H1 (cell line): ENCODE results near the gene ADCY2. TPM values are rescaled to one million over a fixed set of nuclear protein-coding genes. Genes with fewer than 3 reads are reported as not detected.

ENCODE experiments used
- CTCF ChIA-PET: fragments of 300-600 bp; sonication (Branson Sonifier 250); formaldehyde crosslinking; loops from one replicate; lab custom pipeline; 2021; ENCODE audit not compliant: partially characterized antibody; lab: Charles Lee
- POLR2A ChIA-PET: fragments of 300-600 bp; sonication (Branson Sonifier 250); formaldehyde crosslinking; loops from one replicate; lab custom pipeline; 2021; ENCODE audit warnings: inconsistent platforms; ENCODE audit not compliant: partially characterized antibody; lab: Charles Lee
- DNase-seq, 2 experiments: peaks; one replicate each; pipeline versions ENCODE4 v3.0.0 to v3.0.0-alpha.2; 2010 to 2022; ENCODE audit warnings: low spot score in 2 of 2, low read depth in 1 of 2, mixed read lengths in 1 of 2
- FAIRE-seq: peaks from 2 replicates; lab custom pipeline; 2011; peaks lifted over from hg19 to GRCh38; lab: Jason Lieb, UNC
- H2AFZ ChIP-seq: 2 replicates; pipeline ENCODE4 v1.8.1; 2012; ENCODE audit warnings: low read length, inconsistent platforms
- H2AK5ac ChIP-seq: 2 replicates; pipeline ENCODE4 v1.6.1; 2013; ENCODE audit warnings: low read depth, low read length
- H2BK120ac ChIP-seq: replicated peaks from 2 replicates; pipeline ENCODE3; 2013; ENCODE audit warnings: low read depth, low read length, inconsistent platforms
- H2BK12ac ChIP-seq: 2 replicates; pipeline ENCODE4 v1.6.1; 2013; ENCODE audit warnings: low read depth, low read length
- H2BK15ac ChIP-seq: 2 replicates; pipeline ENCODE4 v1.6.1; 2013; ENCODE audit warnings: low read length
- H2BK20ac ChIP-seq: 2 replicates; pipeline ENCODE4 v1.6.1; 2013; ENCODE audit warnings: low read length
- H2BK5ac ChIP-seq: 2 replicates; pipeline ENCODE4 v1.6.1; 2013; ENCODE audit warnings: low read depth, low read length
- H3K14ac ChIP-seq: 2 replicates; pipeline ENCODE4 v1.6.1; 2013; ENCODE audit warnings: inconsistent platforms; ENCODE audit not compliant: insufficient read length
- H3K18ac ChIP-seq: 2 replicates; pipeline ENCODE4 v1.6.1; 2013; ENCODE audit warnings: low read length; ENCODE audit errors: extremely low read depth
- H3K23ac ChIP-seq: 2 replicates; pipeline ENCODE4 v1.6.1; 2013; ENCODE audit warnings: inconsistent platforms; ENCODE audit not compliant: insufficient read length
- H3K23me2 ChIP-seq: 2 replicates; pipeline ENCODE4 v1.6.1; 2013; ENCODE audit warnings: low read depth, low read length
- H3K27ac ChIP-seq: 2 replicates; pipeline ENCODE4 v1.6.1; 2011; ENCODE audit warnings: low read depth, low read length, inconsistent platforms
- H3K27me3 ChIP-seq, 4 experiments: replicated peaks in 1 of 4; 1 replicate in 1 of 4; 2 replicates in 3 of 4; pipeline versions ENCODE4 v1.6.1 to v1.8.1; 2011 to 2013; ENCODE audit warnings: low read length in 3 of 4, mild to moderate bottlenecking in 3 of 4, inconsistent platforms in 2 of 4, mixed read lengths in 2 of 4, moderate library complexity in 1 of 4; ENCODE audit not compliant: control insufficient read depth in 3 of 4, insufficient read depth in 3 of 4; ENCODE audit errors: extremely low read depth in 1 of 4
- H3K36me3 ChIP-seq, 4 experiments: 2 replicates each; pipeline versions ENCODE4 v1.6.1 to v1.8.1; 2011 to 2013; ENCODE audit warnings: mild to moderate bottlenecking in 4 of 4, low read length in 3 of 4, moderate library complexity in 2 of 4, control low read depth in 1 of 4, inconsistent platforms in 1 of 4; ENCODE audit not compliant: insufficient read depth in 4 of 4, control insufficient read depth in 2 of 4
- H3K4ac ChIP-seq: replicated peaks from 2 replicates; pipeline ENCODE3; 2013; ENCODE audit warnings: low read length, low read depth, mixed read lengths, inconsistent platforms; ENCODE audit not compliant: insufficient read length
- H3K4me1 ChIP-seq, 4 experiments: replicated peaks in 1 of 4; 1 replicate in 1 of 4; 2 replicates in 3 of 4; pipeline versions ENCODE4 v1.6.1 to v1.8.1; 2011 to 2013; ENCODE audit warnings: low read length in 3 of 4, inconsistent platforms in 2 of 4, mixed read lengths in 1 of 4; ENCODE audit not compliant: insufficient read depth in 4 of 4, control insufficient read depth in 3 of 4
- H3K4me2 ChIP-seq, 2 experiments: 2 replicates each; pipeline versions ENCODE4 v1.6.1 to v1.8.1; 2011 to 2013; ENCODE audit warnings: low read depth in 2 of 2, low read length in 2 of 2, control low read depth in 1 of 2, inconsistent platforms in 1 of 2, mild to moderate bottlenecking in 1 of 2; ENCODE audit not compliant: insufficient read depth in 1 of 2
- H3K4me3 ChIP-seq, 4 experiments: fragments of 200-600, 300-600 bp in 1 of 4; sonication (generic), shearing (Covaris generic), sonication (Bioruptor Twin) in 1 of 4; 2 replicates each; pipeline versions ENCODE4 v1.5.1 to v1.8.1; 2011 to 2016; ENCODE audit warnings: low read length in 4 of 4, low read depth in 3 of 4, control low read depth in 2 of 4, inconsistent platforms in 2 of 4, mild to moderate bottlenecking in 2 of 4, mixed read lengths in 1 of 4, moderate library complexity in 1 of 4; ENCODE audit not compliant: insufficient read depth in 2 of 4; ENCODE audit errors: extremely low read depth in 1 of 4
- H3K56ac ChIP-seq: replicated peaks from 2 replicates; pipeline ENCODE3; 2013; ENCODE audit warnings: low read depth, mild to moderate bottlenecking, mixed read lengths, low read length, inconsistent platforms; ENCODE audit not compliant: insufficient read length
- H3K79me1 ChIP-seq: 2 replicates; pipeline ENCODE4 v1.6.1; 2013; ENCODE audit warnings: low read depth, low read length, control low read depth
- H3K79me2 ChIP-seq, 2 experiments: 2 replicates each; pipeline versions ENCODE4 v1.6.1 to v1.8.1; 2012 to 2013; ENCODE audit warnings: low read length in 2 of 2, mild to moderate bottlenecking in 2 of 2, inconsistent platforms in 1 of 2; ENCODE audit not compliant: insufficient read depth in 2 of 2, control insufficient read depth in 1 of 2
- H3K9ac ChIP-seq, 4 experiments: replicated peaks in 1 of 4; 1 replicate in 1 of 4; 2 replicates in 3 of 4; pipeline versions ENCODE4 v1.6.1 to v1.8.1; 2011 to 2013; ENCODE audit warnings: low read depth in 3 of 4, low read length in 3 of 4, control low read depth in 2 of 4, mild to moderate bottlenecking in 2 of 4, moderate library complexity in 2 of 4, inconsistent platforms in 1 of 4; ENCODE audit errors: extremely low read depth in 1 of 4
- H3K9me3 ChIP-seq, 2 experiments: 2 replicates each; pipeline versions ENCODE4 v1.6.1 to v1.8.1; 2012 to 2013; ENCODE audit warnings: mild to moderate bottlenecking in 2 of 2, moderate library complexity in 2 of 2, control low read depth in 1 of 2, inconsistent platforms in 1 of 2, low read depth in 1 of 2, low read length in 1 of 2, mixed read lengths in 1 of 2; ENCODE audit not compliant: insufficient read depth in 2 of 2
- H4K20me1 ChIP-seq, 2 experiments: replicated peaks in 1 of 2; 2 replicates each; pipeline versions ENCODE3 to v1.8.1; 2011 to 2013; ENCODE audit warnings: inconsistent platforms in 2 of 2, low read length in 2 of 2, mild to moderate bottlenecking in 1 of 2; ENCODE audit not compliant: insufficient read depth in 2 of 2, control insufficient read depth in 1 of 2
- H4K5ac ChIP-seq: 2 replicates; pipeline ENCODE4 v1.6.1; 2013; ENCODE audit warnings: low read length, low read depth, mixed read lengths, inconsistent platforms; ENCODE audit not compliant: insufficient read length
- H4K8ac ChIP-seq: 2 replicates; pipeline ENCODE4 v1.8.0; 2013; ENCODE audit warnings: mild to moderate bottlenecking, moderate library complexity, low read length, inconsistent platforms; ENCODE audit not compliant: insufficient read depth; ENCODE audit errors: extremely low read depth
- H4K91ac ChIP-seq: replicated peaks from 2 replicates; pipeline ENCODE3; 2013; ENCODE audit warnings: low read length, mixed read lengths, inconsistent platforms; ENCODE audit not compliant: insufficient read length
- ASH2L ChIP-seq: fragments of 200-600, 300-600 bp; sonication (generic); IDR thresholded peaks from one replicate; pipeline ENCODE4 v1.7.1; 2017; ENCODE audit warnings: low read length
- BCL11A ChIP-seq, 2 experiments: IDR thresholded peaks; one replicate each; pipeline ENCODE4 v1.6.1; 2011; ENCODE audit warnings: low read depth in 2 of 2, low read length in 2 of 2, mild to moderate bottlenecking in 2 of 2
- CBX5 ChIP-seq: fragments of 300-800, 300-1000 bp; sonication (generic); IDR thresholded peaks from 2 replicates; pipeline ENCODE4 v1.7.1; 2016; ENCODE audit warnings: antibody characterized with exemption, low read length, low read depth
- CHD2 ChIP-seq: IDR thresholded peaks from 2 replicates; pipeline ENCODE4 v1.6.1; 2012; ENCODE audit warnings: low read length, improper control_type of control experiment
- GTF2F1 ChIP-seq: IDR thresholded peaks from 2 replicates; pipeline ENCODE4 v1.6.1; 2012; ENCODE audit warnings: low read depth, low read length, improper control_type of control experiment, borderline replicate concordance
- JUN ChIP-seq: IDR thresholded peaks from 2 replicates; pipeline ENCODE4 v1.6.1; 2011; ENCODE audit warnings: low read depth, mild to moderate bottlenecking, improper control_type of control experiment, low read length
- NRF1 ChIP-seq: IDR thresholded peaks from 2 replicates; pipeline ENCODE4 v1.6.1; 2011; ENCODE audit warnings: mild to moderate bottlenecking, low read depth, low read length, improper control_type of control experiment
- SAP30 ChIP-seq: fragments of 300-600 bp; sonication (generic); IDR thresholded peaks from 2 replicates; pipeline ENCODE4 v1.7.1; 2012; ENCODE audit warnings: low read length, moderate library complexity, mild to moderate bottlenecking, inconsistent platforms; ENCODE audit not compliant: insufficient read depth, insufficient replicate concordance
- SP1 ChIP-seq: IDR thresholded peaks from 2 replicates; pipeline ENCODE4 v1.6.1; 2011; ENCODE audit warnings: low read depth, low read length
- SUZ12 ChIP-seq: fragments of 200-600 bp; sonication (generic); IDR thresholded peaks from 2 replicates; pipeline ENCODE4 v1.6.1; 2012; ENCODE audit warnings: mild to moderate bottlenecking, inconsistent platforms, low read length, moderate library complexity, mixed read lengths
- TAF7 ChIP-seq: optimal IDR thresholded peaks from 2 replicates; pipeline ENCODE3; 2011; ENCODE audit warnings: low read depth, mild to moderate bottlenecking, inconsistent platforms, low read length, moderate library complexity, borderline replicate concordance
- USF2 ChIP-seq: IDR thresholded peaks from 2 replicates; pipeline ENCODE4 v1.6.1; 2011; ENCODE audit warnings: low read length, improper control_type of control experiment
- WGBS, 2 experiments: shearing (Covaris generic) in 1 of 2; methylation state at CpG; one replicate each; pipeline versions ENCODE4 v1.1.6 to v1.1.7; 2013 to 2015; ENCODE audit warnings: low lambda C conversion rate in 2 of 2, mixed read lengths in 2 of 2, inconsistent platforms in 1 of 2, low coverage in 1 of 2, missing lambda C conversion rate in 1 of 2; ENCODE audit not compliant: insufficient replicate concordance in 2 of 2, insufficient coverage in 1 of 2, insufficient read length in 1 of 2; ENCODE audit errors: extremely low coverage in 1 of 2, missing lambda C conversion rate in 1 of 2; 5-methylcytosine and 5-hydroxymethylcytosine counted together
- polyA plus RNA-seq, 7 experiments: library from polyadenylated mRNA; depleted of rRNA in 3 of 7; stranded (reverse) in 5 of 7; unstranded in 2 of 7; fragments of >200 nt in 5 of 7; fragments of 200-250 nt in 2 of 7; gene quantifications; 1 replicate in 5 of 7; 2 replicates in 1 of 7; 4 replicates in 1 of 7; pipeline versions ENCODE4 v1.2.1 to v1.2.3, GENCODE V29; 2011 to 2013; ENCODE audit warnings: missing spikeins in 2 of 7, mixed read lengths in 2 of 7
- total RNA-seq: library from RNA; stranded (reverse); fragmentation: NEBNext Ultra II Directional; extraction: Animal tissue kit (Norgen Biotek cat#: 25700); gene quantifications from 2 replicates; pipeline ENCODE4 v1.2.1, GENCODE V29; 2021

Gene ADCY2
- total and polyA plus RNA-seq, 2 of the 8 experiments (the other 6 are each of a cell fraction or from before 2014, with no cell fraction given): 35.8 to 122 TPM

GRCh38 chr5:7515284-7515914, 119.5 kb downstream of the ADCY2 start:
- Histone ChIP-seq H2BK12ac (no peak overlapping the region; the same call in 1 of the 2 replicates), H3K23ac (no peak overlapping the region), H2AFZ (no peak overlapping the region), H3K27me3 (no peaks in the 10 kb centered on the region), H2BK20ac (no peak overlapping the region), H3K14ac (no peak overlapping the region), H2BK120ac (no peak overlapping the region), H3K18ac (no peak overlapping the region), H4K5ac (no peak overlapping the region), H3K4me3 (no peak overlapping the region), H3K36me3 (peaks cover 0 to under 1% (median 0%) of the 10 kb centered on the region in 4 experiments; a peak in 2 of 8 replicates), H3K79me2 (peaks cover 0 to 80% of the 10 kb centered on the region in 2 experiments; a peak in 2 of 4 replicates), H3K4ac (no peak overlapping the region), H3K23me2 (no peaks in the 10 kb centered on the region; the same call in 1 of the 2 replicates), H3K4me2 (no peak overlapping the region), H3K9me3 (no peaks in the 10 kb centered on the region), H2BK15ac (no peak overlapping the region), H3K56ac (no peak overlapping the region), H3K4me1 (peaks cover 1 to 10% (median 7%) of the 10 kb centered on the region in 4 experiments; a peak in 5 of 7 replicates), H2BK5ac (no peak overlapping the region), H3K9ac (no peak overlapping the region), H4K91ac (no peak overlapping the region), H4K8ac (no peak overlapping the region), H4K20me1 (peaks cover 0 to 2% of the 10 kb centered on the region in 2 experiments), H2AK5ac (no peak overlapping the region), H3K27ac (no peak overlapping the region), H3K79me1 (no peaks in the 10 kb centered on the region; the same call in 1 of the 2 replicates)
- FAIRE-seq: no peak
- WGBS, 2 experiments: 64% methylated on average over 3 of the region's 3 CpGs; no CpG with 5 or more reads in 1 of the 2 experiments
- DNase-seq: no peak
- POLR2A ChIA-PET: interaction anchor here (0.6 kb wide), 1 partner anchor 114 kb away, joined by 3 read pairs; no protein-coding TSS in a partner anchor
- CTCF ChIA-PET: interaction anchor here (1.9 kb wide), 2 partner anchors 96 to 121 kb away, joined by 4 to 7 read pairs; no protein-coding TSS in a partner anchor
- TF ChIP-seq TAF7 (no peak), SAP30 (no peak), USF2 (no peak), BCL11A (IDR thresholded peaks at IDR 0.05; ENCODE audit: low read depth in 2 of 2, low read length in 2 of 2) (no peak), SP1 (no peak), ASH2L (no peak), JUN (no peak), GTF2F1 (no peak), NRF1 (no peak), SUZ12 (no peak), CHD2 (no peak), CBX5 (no peak)
